Measurements from ENCODE around the gene GLB1L2.
"Not testable (repeated sequence)": the region's sequence is repeated elsewhere in the genome, so short reads cannot be mapped to it uniquely, and the experiment has no call there.

Gene GLB1L2

GRCh38 chr11:134283461-134284230 is 48.1 kb upstream of the GLB1L2 start:
- no peak for ATAC-seq
- no peak for TF ChIP-seq ARNTL (CRISPR knock-in tag; IDR thresholded peaks at IDR 0.05; ENCODE audit: borderline replicate concordance, low read depth)
- no peak for TF ChIP-seq CREB5 (CRISPR knock-in tag; IDR thresholded peaks at IDR 0.05; ENCODE audit: low read depth)
- TF ChIP-seq RARB (CRISPR knock-in tag; IDR thresholded peaks at IDR 0.05): no peak
- no peak for TF ChIP-seq CSDC2 (CRISPR knock-in tag; IDR thresholded peaks at IDR 0.05)
- TF ChIP-seq ISL1 (CRISPR knock-in tag; IDR thresholded peaks at IDR 0.05): no peak
- no peak for TF ChIP-seq TSHZ2 (CRISPR knock-in tag; IDR thresholded peaks at IDR 0.05)
- no peak for TF ChIP-seq ZNF8 (CRISPR knock-in tag; IDR thresholded peaks at IDR 0.05)
- TF ChIP-seq ZFP30 (CRISPR knock-in tag; IDR thresholded peaks at IDR 0.05): no peak
- TF ChIP-seq CSRNP3 (CRISPR knock-in tag; IDR thresholded peaks at IDR 0.05): no peak
- no peak for TF ChIP-seq ZC3H10 (CRISPR knock-in tag; IDR thresholded peaks at IDR 0.05)
- no peak for TF ChIP-seq ZNF70 (CRISPR knock-in tag; IDR thresholded peaks at IDR 0.05)
- TF ChIP-seq BACH2 (CRISPR knock-in tag; IDR thresholded peaks at IDR 0.05; ENCODE audit: borderline replicate concordance): no peak
- TF ChIP-seq ZNF565 (CRISPR knock-in tag; conservative IDR thresholded peaks at IDR 0.05; ENCODE audit: low read depth): no peak
- TF ChIP-seq PATZ1 (CRISPR knock-in tag; IDR thresholded peaks at IDR 0.05; ENCODE audit: borderline replicate concordance): no peak
- no peak for TF ChIP-seq ESRRG (CRISPR knock-in tag; IDR thresholded peaks at IDR 0.05)
- TF ChIP-seq SNAI2 (CRISPR knock-in tag; IDR thresholded peaks at IDR 0.05): no peak
- TF ChIP-seq TOX (CRISPR knock-in tag; IDR thresholded peaks at IDR 0.05; ENCODE audit: borderline replicate concordance): no peak
- TF ChIP-seq OSR1 (CRISPR knock-in tag; IDR thresholded peaks at IDR 0.05): no peak
- no peak for TF ChIP-seq GLIS3 (CRISPR knock-in tag; IDR thresholded peaks at IDR 0.05)

- ATAC-seq: not testable (repeated sequence)
These were observed 47.4 kb upstream of the GLB1L2 start for GRCh38 chr11:134284349-134284748.

GRCh38 chr11:134287561-134287960 is 44.2 kb upstream of the GLB1L2 start:
- no peak for ATAC-seq
- no peak for TF ChIP-seq ARNTL (CRISPR knock-in tag; IDR thresholded peaks at IDR 0.05; ENCODE audit: borderline replicate concordance, low read depth)
- TF ChIP-seq PATZ1 (CRISPR knock-in tag; IDR thresholded peaks at IDR 0.05; ENCODE audit: borderline replicate concordance): no peak
- no peak for TF ChIP-seq GLIS3 (CRISPR knock-in tag; IDR thresholded peaks at IDR 0.05)
- no peak for TF ChIP-seq TOX (CRISPR knock-in tag; IDR thresholded peaks at IDR 0.05; ENCODE audit: borderline replicate concordance)
- no peak for TF ChIP-seq CSRNP3 (CRISPR knock-in tag; IDR thresholded peaks at IDR 0.05)
- no peak for TF ChIP-seq TCF4 (CRISPR knock-in tag; IDR thresholded peaks at IDR 0.05; ENCODE audit: borderline replicate concordance)
- TF ChIP-seq OSR1 (CRISPR knock-in tag; IDR thresholded peaks at IDR 0.05): no peak
- TF ChIP-seq RARB (CRISPR knock-in tag; IDR thresholded peaks at IDR 0.05): no peak
- no peak for TF ChIP-seq ZFP30 (CRISPR knock-in tag; IDR thresholded peaks at IDR 0.05)
- no peak for TF ChIP-seq ZC3H10 (CRISPR knock-in tag; IDR thresholded peaks at IDR 0.05)
- TF ChIP-seq POU6F1 (CRISPR knock-in tag; IDR thresholded peaks at IDR 0.05; ENCODE audit: borderline replicate concordance, low read depth): no peak
- no peak for TF ChIP-seq ZFP3 (CRISPR knock-in tag; IDR thresholded peaks at IDR 0.05)
- no peak for TF ChIP-seq SNAI2 (CRISPR knock-in tag; IDR thresholded peaks at IDR 0.05)
- no peak for TF ChIP-seq ZNF70 (CRISPR knock-in tag; IDR thresholded peaks at IDR 0.05)

Measured in SK-N-SH treated with all-trans-retinoic acid at 6 μM for 48 hours (cell line).